ENCODE measurements around the gene TRIM36. TPM values are rescaled to one million over a fixed set of nuclear protein-coding genes. Genes with fewer than 3 reads are reported as not detected.

TRIM36 gene
- polyA plus RNA-seq, 1 donor from 2014 or later = 122 TPM

GRCh38 chr5:115084246-115084793 is 85.4 kb downstream of the TRIM36 start:
- H3K9me2 ChIP-seq (ENCODE audit: insufficient read depth, low read length) = no peaks in the 10 kb centered on the region
- H3K4me2 ChIP-seq (ENCODE audit: low read length) = no peak overlapping the region
- no peaks in the 10 kb centered on the region for H3K79me2 ChIP-seq (replicated peaks; ENCODE audit: insufficient read depth, low read length)
- H3K27me3 ChIP-seq (ENCODE audit: insufficient read depth, low read depth, low read length) = no peaks in the 10 kb centered on the region
- no peaks in the 10 kb centered on the region for H3K36me3 ChIP-seq (ENCODE audit: insufficient read depth, low read length)
- no peaks in the 10 kb centered on the region for H3K9me3 ChIP-seq (ENCODE audit: low read length)
- no peak overlapping the region for H3K27ac ChIP-seq (ENCODE audit: low read length)
- H2AFZ ChIP-seq (ENCODE audit: low read depth, low read length) = no peak overlapping the region
- TF ChIP-seq CTCF (IDR thresholded peaks at IDR 0.05; ENCODE audit: poor library complexity, severe bottlenecking) (no peak), POLR2AphosphoS5 (IDR thresholded peaks at IDR 0.05) (no peak), EZH2 (IDR thresholded peaks at IDR 0.05; ENCODE audit: borderline replicate concordance, insufficient read depth, low read length, poor library complexity, severe bottlenecking) (no peak)
- H4K20me1 ChIP-seq (ENCODE audit: insufficient read depth) = no peaks in the 10 kb centered on the region
- H3K4me3 ChIP-seq (ENCODE audit: low read length) = no peak overlapping the region
- H3F3A ChIP-seq (ENCODE audit: insufficient read depth, low read length, poor library complexity, severe bottlenecking) = no peaks in the 10 kb centered on the region
- H3K9ac ChIP-seq (ENCODE audit: low read length) = no peak overlapping the region

- Histone ChIP-seq H3K27me3 (ENCODE audit: insufficient read depth, low read depth, low read length) (no peaks in the 10 kb centered on the region), H3K36me3 (ENCODE audit: insufficient read depth, low read length) (no peaks in the 10 kb centered on the region), H4K20me1 (ENCODE audit: insufficient read depth) (no peaks in the 10 kb centered on the region), H3K9me3 (ENCODE audit: low read length) (no peaks in the 10 kb centered on the region), H3K27ac (ENCODE audit: low read length) (no peak overlapping the region), H3K79me2 (replicated peaks; ENCODE audit: insufficient read depth, low read length) (no peaks in the 10 kb centered on the region), H2AFZ (ENCODE audit: low read depth, low read length) (no peak overlapping the region), H3K4me3 (ENCODE audit: low read length) (no peak overlapping the region), H3K9me2 (ENCODE audit: insufficient read depth, low read length) (no peaks in the 10 kb centered on the region), H3K9ac (ENCODE audit: low read length) (no peak overlapping the region), H3K4me2 (ENCODE audit: low read length) (no peak overlapping the region), H3F3A (ENCODE audit: insufficient read depth, low read length, poor library complexity, severe bottlenecking) (no peaks in the 10 kb centered on the region)
- TF ChIP-seq RAD21 (conservative IDR thresholded peaks at IDR 0.05) = no peak
- no peak for TF ChIP-seq EZH2 (IDR thresholded peaks at IDR 0.05; ENCODE audit: borderline replicate concordance, insufficient read depth, low read length, poor library complexity, severe bottlenecking)
- no peak for TF ChIP-seq CTCF (IDR thresholded peaks at IDR 0.05; ENCODE audit: poor library complexity, severe bottlenecking)
- no peak for TF ChIP-seq REST (IDR thresholded peaks at IDR 0.05; ENCODE audit: borderline replicate concordance)
- TF ChIP-seq TAF1 (IDR thresholded peaks at IDR 0.05; ENCODE audit: low read depth) = no peak
- no peak for TF ChIP-seq SMC3 (conservative IDR thresholded peaks at IDR 0.05; ENCODE audit: poor library complexity)
- TF ChIP-seq POLR2AphosphoS5 (IDR thresholded peaks at IDR 0.05) = no peak
- TF ChIP-seq MXI1 (conservative IDR thresholded peaks at IDR 0.05; ENCODE audit: poor library complexity, severe bottlenecking) = no peak
- TF ChIP-seq EP300 (conservative IDR thresholded peaks at IDR 0.05; ENCODE audit: poor library complexity, severe bottlenecking) = no peak
These were observed 89.6 kb downstream of the TRIM36 start for GRCh38 chr5:115079924-115080623.

Other genes starting within 250 kb of the TRIM36 start
- gene PGGT1B, start 93.0 kb upstream of the TRIM36 start, polyA plus RNA-seq = 5.6 and 6.6 TPM in 2 replicates
- 66.2 and 76.7 TPM in 2 replicates for gene CCDC112, start 126.7 kb upstream of the TRIM36 start, polyA plus RNA-seq